Tibial nerve (tissue), 4 donors: Measurements from ENCODE around the gene PRMT5. TPM values are rescaled to one million over a fixed set of nuclear protein-coding genes. Genes with fewer than 3 reads are reported as not detected.

Experiments used
- DNase-seq, 2 donors: peaks; one replicate each; pipeline ENCODE4 v3.0.0-alpha.2; 2019; ENCODE audit warnings: low spot score in 2 of 2
- H3K27ac ChIP-seq, 4 donors: fragments of 200-600 bp; sonication (generic) in 3 of 4; one replicate each; pipeline ENCODE4 v1.5.1; 2017 to 2019; ENCODE audit warnings: mild to moderate bottlenecking in 1 of 4
- H3K27me3 ChIP-seq, 2 donors: fragments of 200-600 bp; sonication (generic) in 1 of 2; one replicate each; pipeline versions ENCODE4 v1.5.1 to v1.6.0; 2017 to 2019
- H3K36me3 ChIP-seq, 3 donors: fragments of 200-600 bp; sonication (generic); one replicate each; pipeline ENCODE4 v1.5.1; 2018 to 2019
- H3K4me1 ChIP-seq, 4 donors: fragments of 200-600 bp; sonication (generic) in 3 of 4; one replicate each; pipeline ENCODE4 v1.5.1; 2017 to 2019
- H3K4me3 ChIP-seq, 4 donors: fragments of 200-600 bp; sonication (generic) in 3 of 4; one replicate each; pipeline ENCODE4 v1.5.1; 2017 to 2019; ENCODE audit warnings: mild to moderate bottlenecking in 1 of 4, moderate library complexity in 1 of 4
- H3K9me3 ChIP-seq, 4 donors: fragments of 200-600 bp; sonication (generic) in 3 of 4; one replicate each; pipeline ENCODE4 v1.5.1; 2017 to 2019
- CTCF ChIP-seq, 5 experiments: fragments of 200-600 bp in 3 of 5; fragments of 450-650 bp in 2 of 5; sonication (generic) in 3 of 5; IDR thresholded peaks; one replicate each; pipeline ENCODE4 v1.5.1; 2016 to 2019; ENCODE audit warnings: antibody characterized with exemption in 5 of 5, mild to moderate bottlenecking in 3 of 5, moderate library complexity in 2 of 5
- EP300 ChIP-seq, 2 donors: sonication (generic); formaldehyde crosslinking; IDR thresholded peaks; one replicate each; pipeline ENCODE4 v1.6.1; 2017; ENCODE audit warnings: antibody characterized with exemption in 2 of 2, mild to moderate bottlenecking in 1 of 2
- POLR2A ChIP-seq, 2 donors: fragments of 450-650 bp; IDR thresholded peaks; one replicate each; pipeline ENCODE4 v1.6.1; 2017; ENCODE audit warnings: antibody characterized with exemption in 2 of 2, mild to moderate bottlenecking in 2 of 2, moderate library complexity in 2 of 2
- WGBS, 2 donors: methylation state at CpG; one replicate each; pipeline ENCODE4 v1.1.5; 2018; 5-methylcytosine and 5-hydroxymethylcytosine counted together
- total RNA-seq, 4 donors: library from RNA; depleted of rRNA; stranded (reverse); fragments of >200 nt; gene quantifications; one replicate each; pipeline ENCODE4 v1.1.0, GENCODE V29; 2016

Gene PRMT5
- total RNA-seq, result 10 to 100 TPM; 60.6 to 82.5 (median 76.8) TPM

- WGBS, 2 donors, result 0 to 1% methylated on average over 51 of the region's 51 CpGs
- peak within 1 kb of the TSS; percentile 84 to 97 (median 90) for H3K27ac ChIP-seq
- peaks cover 0 to 25% (median 7%) of the 10 kb centered on the region in 3 donors for H3K36me3 ChIP-seq
- peak within 1 kb of the TSS; percentile 44 to 86 (median 75) for H3K4me3 ChIP-seq
- H3K9me3 ChIP-seq, result no peaks in the 10 kb centered on the region
- TF ChIP-seq POLR2A (IDR thresholded peaks at IDR 0.05) (peak; percentile 75 to 92), EP300 (IDR thresholded peaks at IDR 0.05) (peak; percentile 92 to 93), CTCF (IDR thresholded peaks at IDR 0.05) (peak in 1 of 5 experiments; percentile 10)
- no peaks in the 10 kb centered on the region for H3K27me3 ChIP-seq
- DNase-seq, result peak; percentile 98 to 100
- peaks cover 0 to 20% (median 12%) of the 10 kb centered on the region in 4 donors for H3K4me1 ChIP-seq
These were observed at the start of gene PRMT5 for GRCh38 chr14:22929104-22929960. TSS of gene PRMT5 (minus strand) at chr14:22929376. CDS start at chr14:22929361, 15 bp downstream.

GRCh38 chr14:22978487-22978837 is 49.3 kb upstream of the PRMT5 start:
- H3K4me3 ChIP-seq, result no peak overlapping the region
- WGBS, 2 donors, result 55 to 61% methylated on average over 3 of the region's 3 CpGs
- H3K27me3 ChIP-seq, result no peaks in the 10 kb centered on the region

GRCh38 chr14:22977684-22978486 is 48.7 kb upstream of the PRMT5 start:
- peak overlapping the region in 3 of 4 donors; percentile 34 to 94 (median 86) for H3K27ac ChIP-seq
- WGBS, 2 donors, result 21 to 22% methylated on average over 8 of the region's 8 CpGs

More at GRCh38 chr14:22978487-22978837, 49.3 kb upstream of the PRMT5 start:
- H3K36me3 ChIP-seq, result peaks cover 0 to 15% (median 0%) of the 10 kb centered on the region in 3 donors
- H3K4me1 ChIP-seq, result peaks cover 0 to 83% (median 17%) of the 10 kb centered on the region in 4 donors
- TF ChIP-seq CTCF (IDR thresholded peaks at IDR 0.05) (no peak), POLR2A (IDR thresholded peaks at IDR 0.05) (no peak), EP300 (IDR thresholded peaks at IDR 0.05) (no peak)
- H3K9me3 ChIP-seq, result no peaks in the 10 kb centered on the region
- no peak for DNase-seq
- H3K27ac ChIP-seq, result peak overlapping the region in 3 of 4 donors; percentile 34 to 94 (median 90)

GRCh38 chr14:22977434-22977683 is 48.2 kb upstream of the PRMT5 start:
- H3K9me3 ChIP-seq, result no peaks in the 10 kb centered on the region
- peak overlapping the region in 3 of 4 donors; percentile 34 to 94 (median 86) for H3K27ac ChIP-seq
- no peak overlapping the region for H3K4me3 ChIP-seq
- H3K36me3 ChIP-seq, result peaks cover 0 to 26% (median 0%) of the 10 kb centered on the region in 3 donors
- no peaks in the 10 kb centered on the region for H3K27me3 ChIP-seq
- no peak for DNase-seq
- peaks cover 0 to 74% (median 17%) of the 10 kb centered on the region in 4 donors for H3K4me1 ChIP-seq
- TF ChIP-seq EP300 (IDR thresholded peaks at IDR 0.05), result no peak
- no peak for TF ChIP-seq POLR2A (IDR thresholded peaks at IDR 0.05)
- no peak for TF ChIP-seq CTCF (IDR thresholded peaks at IDR 0.05)

More at GRCh38 chr14:22977684-22978486, 48.7 kb upstream of the PRMT5 start:
- DNase-seq, result no peak
- TF ChIP-seq POLR2A (IDR thresholded peaks at IDR 0.05) (no peak), CTCF (IDR thresholded peaks at IDR 0.05) (no peak), EP300 (IDR thresholded peaks at IDR 0.05) (no peak)
- no peak overlapping the region for H3K4me3 ChIP-seq
- H3K36me3 ChIP-seq, result peaks cover 0 to 21% (median 0%) of the 10 kb centered on the region in 3 donors
- H3K27me3 ChIP-seq, result no peaks in the 10 kb centered on the region
- peaks cover 0 to 77% (median 17%) of the 10 kb centered on the region in 4 donors for H3K4me1 ChIP-seq
- no peaks in the 10 kb centered on the region for H3K9me3 ChIP-seq
